HG03039 (cell line): ENCODE results near the gene CYTH1.
A peak's percentile ranks its signal among the peaks of the same experiment; 100 is the strongest.
"Not testable (repeated sequence)": the region's sequence is repeated elsewhere in the genome, so short reads cannot be mapped to it uniquely, and the experiment has no call there.

Experiments
- ATAC-seq: cut with Tn5 transposase; IDR thresholded peaks from one replicate; pipeline ENCODE4 v1.9.1; 2021; ENCODE audit warnings: mild to moderate bottlenecking, moderate library complexity; ENCODE audit not compliant: unreplicated experiment

The CYTH1 gene

GRCh38 chr17:78789149-78789662 lies 7.1 kb upstream of the CYTH1 start:
- ATAC-seq = no peak

DNA sequence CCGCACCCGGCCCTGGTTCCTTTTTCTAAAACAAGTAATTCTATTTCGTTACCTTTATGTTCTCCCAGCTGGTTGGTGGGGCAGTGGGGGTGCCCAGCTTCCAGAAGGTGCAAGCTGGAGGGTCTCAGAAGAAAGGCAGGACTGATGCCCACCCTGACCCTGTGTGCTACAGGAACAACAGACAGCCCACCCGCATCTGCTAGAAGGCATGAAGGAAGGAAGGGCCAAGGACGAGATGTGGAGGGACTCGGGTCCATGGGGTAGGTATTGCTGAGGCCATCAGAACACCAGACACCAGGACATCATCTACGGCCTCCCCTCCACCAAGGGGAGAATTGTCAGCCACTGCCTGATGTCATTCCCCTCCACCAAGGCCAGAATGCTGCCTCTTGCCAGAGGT lies 6.4 kb upstream of the CYTH1 start:
- ATAC-seq = no peak

DNA sequence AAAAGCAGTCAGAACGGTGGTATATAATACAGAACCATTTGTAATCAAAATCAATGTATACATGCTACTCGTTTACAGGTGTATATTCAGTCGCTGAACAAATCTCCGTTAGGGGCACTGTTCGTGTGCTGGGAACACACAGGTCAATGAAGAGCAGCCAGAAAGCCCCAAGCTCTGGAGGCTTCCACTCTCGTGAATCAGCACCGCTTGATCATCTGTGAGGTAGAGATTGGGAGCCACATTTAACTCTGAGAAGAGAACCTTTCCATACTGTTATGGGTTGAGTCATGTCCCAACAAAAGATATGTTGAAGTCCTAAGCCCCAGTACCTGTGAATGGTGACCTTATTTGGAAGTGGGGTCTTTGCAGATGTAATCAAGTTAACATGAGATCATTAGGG lies 5.4 kb upstream of the CYTH1 start:
- ATAC-seq = no peak

DNA sequence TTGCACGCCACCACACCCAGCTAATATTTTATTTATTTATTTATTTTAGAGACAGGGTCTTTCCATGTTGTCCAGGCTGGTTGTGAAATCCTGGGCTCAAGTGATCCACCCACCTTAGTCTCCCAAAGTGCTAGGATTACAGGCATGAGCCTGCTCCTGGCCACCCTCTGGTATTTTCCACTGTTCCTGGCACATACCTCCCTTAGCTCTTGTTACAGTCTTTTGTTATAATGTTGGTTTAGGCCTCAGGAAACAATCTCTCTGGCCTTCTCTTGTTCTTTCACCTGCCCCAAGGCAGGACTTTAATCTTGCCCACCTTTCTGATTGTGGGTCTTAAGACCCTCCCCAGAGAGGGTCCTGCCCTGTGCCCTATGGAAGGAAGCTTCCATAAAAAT lies 3.6 kb upstream of the CYTH1 start:
- ATAC-seq = no peak

- no peak for ATAC-seq
Observed at GRCh38 chr17:78785011-78785662, 3.1 kb upstream of the CYTH1 start.

- ATAC-seq = no peak
Observed at GRCh38 chr17:78784352-78784751, 2.3 kb upstream of the CYTH1 start.

- no peak for ATAC-seq
Observed at GRCh38 chr17:78783711-78784324, 1.7 kb upstream of the CYTH1 start.

DNA sequence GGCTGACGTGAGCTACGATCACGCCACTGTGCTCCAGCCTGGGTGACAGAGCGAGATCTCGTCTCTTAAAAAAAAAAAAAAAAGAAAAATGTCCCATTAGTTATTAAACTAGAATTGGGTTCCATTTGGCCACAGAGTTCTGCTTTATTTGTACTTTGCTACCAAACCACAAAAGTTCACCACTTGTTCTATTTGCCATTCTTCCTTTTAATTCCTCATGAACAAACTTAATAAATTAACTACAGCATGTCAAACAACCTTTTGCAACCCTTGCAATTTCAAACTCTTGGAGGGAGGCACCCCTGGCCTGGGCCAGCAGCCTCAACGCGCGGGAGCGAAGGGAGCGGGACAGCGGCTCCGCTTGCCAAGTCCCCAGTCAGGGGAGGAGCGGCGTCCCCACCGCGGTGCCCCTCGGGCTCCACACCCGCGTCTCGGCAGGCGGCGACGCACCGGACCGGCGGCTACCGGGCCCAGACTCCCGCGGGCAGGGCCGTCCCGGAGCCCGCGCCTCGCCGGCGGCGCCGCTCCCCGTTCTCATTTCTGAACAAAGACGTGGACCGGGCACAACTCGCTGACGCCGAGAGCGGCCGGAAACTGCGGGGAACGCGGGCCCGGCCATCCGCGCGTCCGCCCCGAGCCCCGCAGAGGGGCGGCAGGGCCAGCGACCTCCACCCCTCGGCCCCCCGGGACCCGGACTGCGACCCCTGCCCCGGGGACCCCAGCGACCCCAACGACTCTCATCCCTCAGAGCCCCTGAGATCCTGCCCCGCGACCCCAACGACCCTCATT lies 775 bp downstream of the CYTH1 start:
- peak; percentile 25 for ATAC-seq

DNA sequence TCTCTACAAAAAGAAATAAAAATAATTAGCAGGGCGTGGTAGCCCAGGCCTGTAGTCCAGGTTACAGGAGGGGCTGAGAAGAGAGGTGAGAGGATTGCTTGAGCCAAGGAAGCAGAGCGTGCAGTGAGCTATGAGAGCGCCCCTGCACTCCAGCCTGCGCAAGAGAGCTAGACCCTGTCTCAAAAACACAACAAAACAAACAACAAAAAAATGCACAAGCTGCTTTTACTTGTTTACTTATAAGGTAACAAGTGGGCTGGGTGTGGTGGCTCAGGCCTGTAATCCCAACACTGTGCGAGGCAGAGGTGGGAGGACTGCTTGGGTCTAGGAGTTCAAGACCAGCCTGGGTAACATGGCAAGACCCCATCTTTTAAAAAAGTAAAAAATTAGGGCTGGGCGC lies 1.7 kb downstream of the CYTH1 start:
- no peak for ATAC-seq

GRCh38 chr17:78779850-78780249 lies 2.2 kb downstream of the CYTH1 start:
- ATAC-seq = no peak

- ATAC-seq = not testable (repeated sequence)
Observed at GRCh38 chr17:78779286-78779651, 2.8 kb downstream of the CYTH1 start.

- no peak for ATAC-seq
Observed at GRCh38 chr17:78777881-78778280, 4.2 kb downstream of the CYTH1 start.

- ATAC-seq = no peak
Observed at GRCh38 chr17:78774956-78775571, 7.0 kb downstream of the CYTH1 start.

DNA sequence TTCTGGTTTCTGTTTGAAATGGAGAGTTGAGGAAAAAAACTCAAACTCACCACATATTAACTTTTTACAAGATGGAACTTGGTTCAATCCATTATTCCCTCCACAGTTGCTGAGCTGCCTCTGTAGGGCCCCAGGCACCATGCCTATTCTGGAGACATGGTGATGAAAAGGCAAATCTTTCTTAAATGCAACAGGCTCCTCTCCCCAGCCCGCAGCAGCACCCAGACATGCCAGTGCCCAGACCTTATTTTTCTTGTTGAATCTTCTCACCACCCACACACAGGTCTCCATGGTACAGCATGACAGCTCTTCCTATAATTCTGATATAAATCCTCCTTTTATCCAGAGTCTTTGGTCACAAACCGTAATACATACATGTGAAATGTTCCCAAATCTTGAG lies 7.6 kb downstream of the CYTH1 start:
- no peak for ATAC-seq

GRCh38 chr17:78771758-78772382 lies 10.2 kb downstream of the CYTH1 start:
- no peak for ATAC-seq

- no peak for ATAC-seq
Observed at GRCh38 chr17:78769196-78769773, 12.8 kb downstream of the CYTH1 start.

- no peak for ATAC-seq
Observed at GRCh38 chr17:78767806-78768205, 14.3 kb downstream of the CYTH1 start.

GRCh38 chr17:78766743-78767294 lies 15.3 kb downstream of the CYTH1 start:
- ATAC-seq = no peak

GRCh38 chr17:78766225-78766624 lies 15.8 kb downstream of the CYTH1 start:
- ATAC-seq = no peak

- no peak for ATAC-seq
Observed at GRCh38 chr17:78765821-78766220, 16.3 kb downstream of the CYTH1 start.
